Stimulated activated effector memory CD8-positive, alpha-beta T cell treated with anti-CD3 and anti-CD28 coated beads, Interleukin-12 subunit alpha, Interleukin-12 subunit beta, amount 100 ng/mL, for 72 hours (primary cell): ENCODE measurements around the gene EREG.
A peak's percentile ranks its signal among the peaks of the same experiment; 100 is the strongest.
"Not testable (repeated sequence)": the region's sequence is repeated elsewhere in the genome, so short reads cannot be mapped to it uniquely, and the experiment has no call there.

Experiments used
- ATAC-seq: fragments of 150-1000 bp; cut with Tn5 transposase; 2 replicates; pipeline ENCODE4 v1.10.0; 2021
- DNase-seq, 2 donors: peaks; one replicate each; pipeline ENCODE4 v3.0.0; 2021 to 2022; ENCODE audit warnings: low spot score in 2 of 2
- H3K27ac Mint-ChIP-seq: one replicate; pipeline ENCODE4 v1.8.0; 2022; ENCODE audit warnings: mild to moderate bottlenecking, mixed read lengths
- H3K36me3 Mint-ChIP-seq: one replicate; pipeline ENCODE4 v1.8.0; 2022; ENCODE audit warnings: mild to moderate bottlenecking, mixed read lengths
- H3K4me1 Mint-ChIP-seq: one replicate; pipeline ENCODE4 v1.8.0; 2022; ENCODE audit warnings: mixed read lengths
- H3K4me3 Mint-ChIP-seq: one replicate; pipeline ENCODE4 v1.8.0; 2022; ENCODE audit warnings: mild to moderate bottlenecking, mixed read lengths
- H3K9me3 Mint-ChIP-seq: one replicate; pipeline ENCODE4 v1.8.0; 2022; ENCODE audit warnings: mixed read lengths

Gene EREG

DNA sequence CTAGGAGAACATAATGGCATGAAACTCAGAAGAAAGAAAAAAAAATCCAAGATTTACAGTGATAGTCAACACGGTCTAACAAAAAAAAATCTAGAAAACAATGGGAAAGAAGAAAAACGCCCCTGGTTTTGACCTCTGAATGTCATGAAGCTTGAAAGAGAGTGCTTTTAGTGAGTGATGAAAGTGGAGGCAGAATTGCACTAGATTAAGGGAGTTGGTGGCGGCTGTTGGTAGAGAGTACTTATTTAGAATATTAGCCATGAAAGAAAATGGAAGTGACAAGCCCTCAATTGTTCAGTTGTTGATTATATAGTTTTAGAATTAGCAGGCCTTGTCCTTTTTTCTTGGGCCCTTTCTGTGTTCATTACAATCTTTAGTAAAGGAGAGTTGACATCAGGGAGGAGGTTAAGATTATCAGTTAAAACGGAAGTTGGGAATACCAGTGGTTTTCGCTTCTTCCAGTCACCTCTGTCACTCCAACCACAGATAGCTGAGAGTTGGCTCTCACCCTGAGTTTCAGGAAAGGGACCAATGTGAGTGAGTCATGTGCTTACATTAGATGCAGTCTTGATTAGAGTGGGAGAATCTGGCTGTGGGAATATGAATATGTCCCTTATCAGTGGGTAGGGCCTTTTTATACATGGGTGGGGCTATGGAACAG lies 29.7 kb downstream of the EREG start:
- Mint-ChIP-seq H3K4me1 (peaks cover 7% of the 10 kb centered on the region), H3K4me3 (no peak overlapping the region), H3K36me3 (no peaks in the 10 kb centered on the region), H3K27ac (no peak overlapping the region), H3K9me3 (no peaks in the 10 kb centered on the region)
- DNase-seq (no peak), ATAC-seq (no peak)

DNA sequence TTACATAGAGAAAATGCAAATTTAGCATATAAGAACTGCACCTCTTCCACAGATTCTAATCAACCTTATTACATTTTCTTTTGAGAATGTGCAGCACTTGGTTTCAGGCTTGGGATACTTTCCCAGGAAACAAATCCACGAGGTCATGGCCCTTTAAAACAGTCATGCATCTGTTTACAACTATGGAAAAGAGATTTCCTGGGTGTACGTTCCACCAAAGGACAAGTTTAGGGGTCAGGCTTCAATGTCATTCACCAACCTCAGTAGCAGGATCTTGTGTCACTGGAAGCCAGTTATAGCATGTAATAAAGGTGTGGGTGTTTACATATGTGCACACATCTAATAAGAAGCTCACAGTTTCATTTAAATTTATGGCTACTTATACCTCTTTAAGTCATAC lies 30.7 kb downstream of the EREG start:
- H3K27ac Mint-ChIP-seq, result no peak overlapping the region
- no peaks in the 10 kb centered on the region for H3K36me3 Mint-ChIP-seq
- H3K9me3 Mint-ChIP-seq, result no peaks in the 10 kb centered on the region
- peaks cover 7% of the 10 kb centered on the region for H3K4me1 Mint-ChIP-seq
- ATAC-seq (no peak), DNase-seq (no peak)
- H3K4me3 Mint-ChIP-seq, result no peak overlapping the region

DNA sequence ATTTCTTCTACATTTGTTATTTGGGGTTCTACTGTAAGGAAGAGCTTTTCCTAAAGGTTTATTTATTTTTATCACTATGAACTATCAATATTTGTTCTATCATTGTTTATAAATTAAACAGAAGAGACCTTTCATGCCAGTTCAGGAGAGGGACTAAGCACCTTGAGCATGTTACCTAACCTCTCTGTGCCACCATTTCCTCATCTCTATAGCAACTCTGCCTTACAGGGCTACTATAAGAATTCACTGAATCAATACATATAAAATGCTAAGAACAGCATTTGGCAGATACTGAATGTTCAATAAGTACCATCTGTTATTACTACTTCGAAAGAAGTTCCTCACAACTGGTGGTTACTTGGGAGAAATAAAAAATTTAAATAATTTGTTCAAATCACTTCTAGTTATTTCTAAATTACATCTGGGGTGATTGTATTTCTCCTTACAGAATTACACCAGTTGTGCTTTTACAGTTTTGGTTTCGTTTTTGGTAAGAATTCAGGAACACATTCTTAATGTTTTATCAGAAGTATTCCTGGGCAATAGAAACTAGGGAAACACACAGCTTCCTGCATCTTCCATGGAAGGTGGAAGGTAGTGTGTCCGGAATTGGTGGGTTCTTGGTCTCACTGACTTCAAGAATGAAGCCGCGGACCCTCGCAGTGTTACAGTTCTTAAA lies 32.9 kb downstream of the EREG start:
- Mint-ChIP-seq H3K27ac (peak overlapping the region; percentile 95), H3K4me3 (peak overlapping the region; percentile 85), H3K9me3 (no peaks in the 10 kb centered on the region), H3K36me3 (no peaks in the 10 kb centered on the region), H3K4me1 (peaks cover 7% of the 10 kb centered on the region)
- DNase-seq (no peak), ATAC-seq (peak; percentile 60)

DNA sequence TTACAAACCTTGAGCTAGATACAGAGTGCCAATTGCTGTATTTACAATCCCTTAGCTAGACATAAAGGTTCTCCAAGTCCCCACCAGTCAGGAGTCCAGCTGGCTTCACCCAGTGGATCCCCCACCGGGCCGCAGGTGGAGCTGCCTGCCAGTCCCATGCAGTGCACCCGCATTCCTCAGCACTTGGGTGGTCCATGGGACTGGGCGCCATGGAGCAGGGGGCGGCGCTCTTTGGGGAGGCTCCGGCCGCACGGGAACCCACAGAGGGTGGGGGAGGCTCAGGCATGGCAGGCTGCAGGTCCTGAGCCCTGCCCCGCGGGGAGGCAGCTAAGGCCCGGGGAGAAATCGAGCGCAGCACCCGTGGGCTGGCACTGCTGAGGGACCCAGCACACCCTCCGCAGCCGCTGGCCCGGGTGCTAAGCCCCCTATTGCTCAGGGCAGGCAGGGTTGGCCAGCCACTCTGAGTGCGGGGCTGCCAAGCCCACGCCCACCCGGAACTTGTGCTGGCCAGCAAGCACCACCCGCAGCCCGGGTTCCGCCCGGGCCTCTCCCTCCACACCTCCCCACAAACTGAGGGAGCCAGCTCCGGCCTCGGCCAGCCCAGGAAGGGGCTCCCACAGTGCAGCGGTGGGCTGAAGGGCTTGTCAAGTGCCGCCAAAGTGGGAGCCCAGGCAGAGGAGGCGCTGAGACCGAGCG lies 34.1 kb downstream of the EREG start:
- H3K4me1 Mint-ChIP-seq, H3K9me3 Mint-ChIP-seq, DNase-seq, ATAC-seq, H3K36me3 Mint-ChIP-seq: not testable (repeated sequence)
- Mint-ChIP-seq H3K4me3 (peak overlapping the region; percentile 85), H3K27ac (peak overlapping the region; percentile 95)

DNA sequence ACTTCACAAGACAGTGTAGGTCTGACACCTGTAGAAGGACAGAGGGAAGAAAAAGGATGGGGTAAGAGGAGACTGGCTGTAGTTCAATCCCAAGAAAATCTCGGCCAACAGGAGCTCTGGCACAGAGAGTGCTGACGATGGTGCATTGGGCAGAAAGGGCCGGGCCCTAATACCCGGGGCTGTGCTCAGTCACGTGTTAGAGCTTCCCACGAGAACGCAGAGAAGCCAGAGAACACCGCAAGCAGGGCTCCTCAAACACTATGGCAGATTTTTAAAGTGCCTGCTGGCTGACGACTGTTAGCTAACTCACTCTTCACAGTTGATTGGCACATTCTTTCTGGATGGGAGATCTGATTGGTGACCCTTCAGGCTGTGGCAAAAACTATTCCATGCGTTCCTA lies 35.5 kb downstream of the EREG start:
- H3K9me3 Mint-ChIP-seq, result no peaks in the 10 kb centered on the region
- no peak overlapping the region for H3K4me3 Mint-ChIP-seq
- H3K4me1 Mint-ChIP-seq, result peaks cover 7% of the 10 kb centered on the region
- H3K27ac Mint-ChIP-seq, result no peak overlapping the region
- no peak for ATAC-seq
- no peaks in the 10 kb centered on the region for H3K36me3 Mint-ChIP-seq
- no peak for DNase-seq

DNA sequence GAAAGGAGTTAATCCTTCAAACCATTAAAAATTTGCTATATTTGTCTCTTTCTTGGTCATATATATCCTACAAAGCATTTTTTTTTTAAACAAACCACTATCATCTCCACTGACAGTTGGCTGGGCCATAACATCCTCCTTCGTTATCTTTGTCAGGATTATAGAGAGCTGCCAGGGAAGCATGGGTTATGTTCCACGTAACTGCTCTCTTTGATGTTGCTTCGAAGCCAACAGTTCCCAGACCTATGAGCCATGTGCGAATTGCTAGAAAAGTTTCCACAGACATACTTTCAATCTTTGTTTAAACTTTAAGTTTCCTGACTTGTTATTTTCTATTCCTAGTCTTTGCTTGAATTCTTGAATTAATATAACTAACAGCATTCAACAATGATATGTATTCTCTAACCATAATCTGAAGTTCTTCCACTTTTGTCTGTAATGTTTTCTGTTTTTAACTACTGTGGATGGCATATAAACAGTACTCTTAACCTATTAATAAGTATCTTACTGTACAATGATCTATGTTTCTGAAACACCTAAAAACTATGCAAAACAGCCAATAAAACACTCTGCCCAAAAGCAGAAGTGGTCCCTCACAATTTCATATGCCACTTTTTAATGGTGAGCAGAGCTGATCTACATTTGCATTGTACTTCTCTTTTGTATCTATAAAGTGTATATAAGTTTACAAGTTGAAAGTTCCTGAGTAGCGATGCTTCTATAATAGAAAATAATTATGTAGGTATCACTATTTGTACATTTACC lies 37.9 kb downstream of the EREG start:
- Mint-ChIP-seq H3K4me1 (peaks cover 7% of the 10 kb centered on the region), H3K36me3 (no peaks in the 10 kb centered on the region), H3K9me3 (no peaks in the 10 kb centered on the region), H3K4me3 (no peak overlapping the region), H3K27ac (no peak overlapping the region)
- DNase-seq (no peak), ATAC-seq (no peak)

DNA sequence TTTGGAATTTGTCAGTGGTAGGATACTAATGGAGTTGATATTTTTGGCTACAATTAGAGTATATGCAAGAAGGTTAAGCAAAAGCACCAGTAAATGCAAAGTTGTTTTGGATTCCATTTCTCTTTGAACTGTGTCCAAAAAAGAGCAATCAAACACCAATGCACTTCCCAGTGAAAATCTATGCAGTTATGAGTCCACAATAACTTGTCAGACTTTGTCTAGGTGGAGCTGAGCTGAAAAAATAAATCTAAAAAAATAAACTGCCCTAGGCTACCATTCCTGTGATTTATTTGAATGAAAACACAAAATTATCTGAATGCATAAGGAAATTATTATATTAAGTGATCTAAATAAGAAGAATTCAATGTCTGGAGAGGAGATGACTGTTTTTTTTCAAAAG lies 42.9 kb downstream of the EREG start:
- H3K4me3 Mint-ChIP-seq, result no peak overlapping the region
- DNase-seq (no peak), ATAC-seq (no peak)
- H3K4me1 Mint-ChIP-seq, result no peaks in the 10 kb centered on the region
- no peaks in the 10 kb centered on the region for H3K36me3 Mint-ChIP-seq
- no peaks in the 10 kb centered on the region for H3K9me3 Mint-ChIP-seq
- H3K27ac Mint-ChIP-seq, result no peak overlapping the region

DNA sequence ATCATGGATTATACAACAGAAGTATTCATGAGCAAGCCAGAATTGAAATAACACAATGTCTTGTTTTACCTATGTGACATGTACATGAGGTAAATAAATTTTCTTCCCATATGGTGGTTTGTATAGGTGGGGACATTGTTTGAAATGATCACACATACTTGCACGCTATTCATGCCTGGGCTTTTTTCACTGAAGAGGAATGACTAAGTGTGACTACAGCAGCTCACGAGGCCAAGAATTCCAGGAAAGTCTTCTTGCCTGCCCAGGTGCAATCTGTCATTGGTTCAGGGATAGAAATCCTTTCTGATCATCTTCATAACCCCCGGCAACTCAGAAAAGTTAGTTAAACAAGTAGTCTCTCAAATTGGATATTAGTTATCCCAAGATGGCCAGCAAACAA lies 43.7 kb downstream of the EREG start:
- no peak overlapping the region for H3K27ac Mint-ChIP-seq
- H3K36me3 Mint-ChIP-seq, result no peaks in the 10 kb centered on the region
- ATAC-seq (no peak), DNase-seq (no peak)
- H3K4me1 Mint-ChIP-seq, result no peaks in the 10 kb centered on the region
- H3K4me3 Mint-ChIP-seq, result no peak overlapping the region
- no peaks in the 10 kb centered on the region for H3K9me3 Mint-ChIP-seq

DNA sequence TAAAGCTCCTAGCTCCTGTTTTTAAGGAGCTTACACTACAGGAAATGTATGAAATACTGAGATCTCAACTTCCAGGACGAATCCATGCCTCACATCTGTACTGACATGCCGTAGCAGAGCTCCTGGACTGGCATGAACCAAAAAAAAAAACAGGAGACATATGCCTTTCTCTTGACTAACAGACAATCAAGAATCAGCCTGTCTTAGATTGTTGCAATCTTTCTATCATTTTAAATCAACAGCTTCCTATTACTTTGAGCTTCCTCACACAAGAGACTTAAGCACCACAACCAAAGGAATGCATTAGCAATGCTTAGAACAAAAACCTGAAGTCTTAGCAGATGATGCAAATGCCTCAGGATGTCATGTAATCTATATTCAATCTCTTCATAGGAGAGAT lies 45.3 kb downstream of the EREG start:
- Mint-ChIP-seq H3K4me3 (no peak overlapping the region), H3K27ac (no peak overlapping the region), H3K4me1 (no peaks in the 10 kb centered on the region), H3K36me3 (no peaks in the 10 kb centered on the region), H3K9me3 (no peaks in the 10 kb centered on the region)
- DNase-seq (no peak), ATAC-seq (no peak)

DNA sequence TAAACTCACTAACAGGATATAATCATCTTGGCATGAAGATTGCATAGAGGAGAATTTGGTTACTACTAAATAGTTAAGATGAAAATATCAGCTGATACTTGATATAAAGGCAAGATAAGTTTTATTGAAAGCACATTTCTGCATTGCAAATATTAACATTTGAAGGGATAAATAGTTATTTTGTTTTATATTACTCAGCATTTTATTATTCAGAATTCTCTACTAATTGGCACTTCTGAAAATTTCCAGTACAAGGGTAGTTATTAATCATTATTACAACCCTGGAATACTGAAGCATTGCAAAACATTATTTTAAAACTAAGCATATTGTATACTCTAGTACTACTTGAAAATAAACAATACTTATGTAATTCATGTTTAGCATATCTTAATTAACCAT lies 47.3 kb downstream of the EREG start:
- DNase-seq (no peak), ATAC-seq (no peak)
- H3K4me1 Mint-ChIP-seq, result no peaks in the 10 kb centered on the region
- H3K36me3 Mint-ChIP-seq, result no peaks in the 10 kb centered on the region
- no peak overlapping the region for H3K4me3 Mint-ChIP-seq
- no peaks in the 10 kb centered on the region for H3K9me3 Mint-ChIP-seq
- no peak overlapping the region for H3K27ac Mint-ChIP-seq

DNA sequence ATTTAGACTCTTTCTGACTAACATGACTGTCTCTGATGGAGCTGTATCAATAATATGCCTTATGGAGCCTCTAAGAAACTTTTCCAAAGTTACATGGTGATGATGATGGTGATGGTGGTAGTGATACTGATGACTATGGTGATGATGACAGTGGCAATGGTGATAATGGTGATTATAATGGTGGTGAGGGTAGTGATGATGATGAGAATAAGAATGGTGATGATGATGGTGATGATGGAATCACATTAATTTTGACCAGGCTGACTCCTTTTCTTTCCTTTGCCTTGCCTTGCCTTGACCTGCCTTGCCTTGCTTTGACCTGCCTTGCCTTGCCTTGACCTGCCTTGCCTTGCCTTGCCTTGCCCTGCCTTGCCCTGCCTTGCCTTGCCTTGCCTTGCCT lies 48.3 kb downstream of the EREG start:
- H3K4me1 Mint-ChIP-seq, result no peaks in the 10 kb centered on the region
- no peak overlapping the region for H3K4me3 Mint-ChIP-seq
- H3K36me3 Mint-ChIP-seq, result no peaks in the 10 kb centered on the region
- H3K27ac Mint-ChIP-seq, result no peak overlapping the region
- ATAC-seq (no peak), DNase-seq (no peak)
- H3K9me3 Mint-ChIP-seq, result no peaks in the 10 kb centered on the region

DNA sequence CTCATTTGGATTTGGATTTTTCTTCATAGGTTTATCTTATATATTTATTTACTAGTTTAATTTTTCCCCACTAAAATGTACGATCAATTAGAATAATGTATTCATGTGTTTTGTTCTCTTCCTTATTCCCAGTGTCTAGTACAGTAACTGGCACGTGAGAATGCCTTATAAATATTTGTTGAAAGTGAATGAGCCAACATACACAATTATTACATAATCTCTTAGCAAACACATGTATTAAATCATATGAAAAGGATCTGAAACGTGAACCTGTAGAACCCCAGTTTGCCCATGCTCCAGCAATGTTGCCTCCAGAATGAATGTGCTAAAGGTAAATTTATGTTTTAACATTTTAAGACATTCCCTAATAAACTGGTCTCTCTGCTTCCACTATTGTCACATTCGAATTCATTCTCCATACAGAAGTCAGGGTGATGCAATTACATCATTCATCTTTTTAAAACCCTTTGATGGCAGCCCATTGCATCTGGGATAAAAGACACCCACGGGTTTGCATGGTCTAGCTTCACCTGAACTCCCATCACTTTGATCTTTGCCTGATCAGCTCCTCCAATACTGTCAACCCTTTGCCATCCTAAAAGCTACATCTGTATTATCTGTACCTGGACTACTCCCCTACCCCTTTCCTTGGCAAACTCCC lies 49.3 kb downstream of the EREG start:
- Mint-ChIP-seq H3K27ac (no peak overlapping the region), H3K4me3 (no peak overlapping the region), H3K9me3 (no peaks in the 10 kb centered on the region), H3K4me1 (no peaks in the 10 kb centered on the region), H3K36me3 (no peaks in the 10 kb centered on the region)
- DNase-seq (no peak), ATAC-seq (no peak)

DNA sequence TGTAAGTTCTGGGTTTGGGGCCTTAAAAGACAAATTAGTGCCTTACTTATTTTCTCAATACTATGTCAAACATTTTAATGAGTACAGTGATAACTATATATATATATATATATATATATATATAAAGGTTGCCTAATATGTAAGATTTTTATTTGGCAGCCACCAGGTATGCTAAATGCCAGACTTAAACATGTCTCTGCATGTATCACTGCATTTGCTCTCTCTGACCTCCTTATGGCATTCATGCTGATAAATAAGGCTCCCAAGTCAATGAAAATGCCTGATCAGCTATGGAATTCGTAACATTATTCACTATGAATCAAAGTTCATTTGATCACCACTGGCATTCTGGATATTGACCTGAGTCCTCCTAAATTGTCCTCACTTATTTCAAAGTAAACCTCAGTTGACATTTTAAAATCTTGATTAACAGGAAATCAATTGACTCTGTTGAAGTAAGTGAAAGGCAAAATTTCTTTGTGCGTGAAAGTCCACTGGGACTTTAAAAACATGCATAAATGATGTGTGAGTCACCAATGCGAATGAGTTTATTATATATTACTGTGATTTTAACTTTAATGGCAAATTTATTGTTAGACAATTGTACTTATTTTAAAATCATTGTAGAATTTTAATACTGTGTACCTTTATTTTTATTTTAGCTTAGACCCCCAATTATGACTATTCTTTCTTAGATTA lies 50.8 kb downstream of the EREG start:
- H3K9me3 Mint-ChIP-seq, result no peaks in the 10 kb centered on the region
- ATAC-seq, result no peak
- no peak for DNase-seq
- no peaks in the 10 kb centered on the region for H3K4me1 Mint-ChIP-seq
- H3K36me3 Mint-ChIP-seq, result no peaks in the 10 kb centered on the region
- H3K27ac Mint-ChIP-seq, result no peak overlapping the region
- no peak overlapping the region for H3K4me3 Mint-ChIP-seq

DNA sequence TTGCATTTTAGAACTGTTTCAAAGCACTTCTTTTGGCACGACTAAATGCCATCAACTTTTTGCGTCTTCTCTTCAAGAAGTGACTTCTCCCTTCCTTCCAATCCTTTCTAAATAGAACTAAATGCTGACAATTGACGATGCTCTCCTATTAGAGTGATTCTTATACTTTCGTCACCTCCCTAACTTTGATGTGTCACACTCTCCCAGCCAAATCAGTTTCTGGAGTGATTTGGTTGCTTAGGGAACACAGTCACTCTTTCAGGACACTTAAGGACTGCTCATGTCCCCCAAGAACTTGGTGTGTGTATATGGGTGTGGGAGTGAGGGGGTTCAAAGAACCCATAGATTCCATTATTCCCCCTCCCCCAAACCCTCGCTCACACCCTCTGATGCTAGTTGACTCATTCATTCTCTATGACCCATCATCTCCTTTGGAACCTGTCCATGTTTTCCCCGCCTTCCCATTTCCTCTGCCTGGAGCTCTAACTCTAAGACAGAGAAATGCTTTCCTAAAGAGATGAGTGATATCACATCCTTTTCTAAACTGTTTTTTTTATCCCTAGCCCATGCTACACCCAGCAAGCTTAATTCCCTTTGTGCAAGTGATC lies 53.2 kb downstream of the EREG start:
- Mint-ChIP-seq H3K27ac (no peak overlapping the region), H3K4me1 (no peaks in the 10 kb centered on the region), H3K36me3 (no peaks in the 10 kb centered on the region), H3K4me3 (no peak overlapping the region), H3K9me3 (no peaks in the 10 kb centered on the region)
- no peak for DNase-seq
- no peak for ATAC-seq
